ENCODE data around the gene SRA1. TPM values are rescaled to one million over a fixed set of nuclear protein-coding genes. Genes with fewer than 3 reads are reported as not detected.

SRA1 gene
- total RNA-seq, 4 donors from 2014 or later, result 22.7 to 43.7 (median 35.7) TPM

- H3K36me3 ChIP-seq, result peaks cover 24 to 29% of the 10 kb centered on the region in 2 donors
- intact Hi-C loops (cut with DNase I), result loop anchor here (5.0 kb wide), 1 partner anchor 163 kb away; the partner anchor contains the start of gene ANKHD1
These were observed 7.9 kb upstream of the SRA1 start for GRCh38 chr5:140565024-140565779.

GRCh38 chr5:140564196-140565023 lies 7.1 kb upstream of the SRA1 start, which contains the start of the genes APBB3 and SLC35A4:
APBB3 (minus strand) TSS chr5:140564598; CDS start chr5:140564245, 353 bp downstream.
SLC35A4 (plus strand) TSS chr5:140564828; CDS start chr5:140567170, 2,342 bp downstream.
- WGBS, 2 donors, result 0 to 1% methylated on average over 48 to 68 of the region's 74 CpGs
- peaks cover 25 to 37% of the 10 kb centered on the region in 2 donors for H3K4me1 ChIP-seq
- H3K36me3 ChIP-seq, result peaks cover 21 to 32% of the 10 kb centered on the region in 2 donors

More at GRCh38 chr5:140565024-140565779, 7.9 kb upstream of the SRA1 start:
- TF ChIP-seq CTCF (IDR thresholded peaks at IDR 0.05) (no peak), POLR2A (IDR thresholded peaks at IDR 0.05) (no peak)
- Histone ChIP-seq H3K27me3 (no peaks in the 10 kb centered on the region), H3K4me3 (replicated peaks in 1 of 3) (peak overlapping the region; percentile 47 to 89 (median 53)), H3K9me3 (no peaks in the 10 kb centered on the region), H3K4me1 (peaks cover 25 to 43% of the 10 kb centered on the region in 2 donors), H3K27ac (peak overlapping the region; percentile 93 to 97 (median 96))
- 3 to 6% methylated on average over 13 of the region's 13 CpGs for WGBS, 2 donors
- DNase-seq, result no peak

GRCh38 chr5:140563596-140563995 lies 6.3 kb upstream of the SRA1 start:
- H3K4me3 ChIP-seq (replicated peaks in 1 of 3), result peak overlapping the region in 1 of 3 donors; percentile 53
- peaks cover 21 to 32% of the 10 kb centered on the region in 2 donors for H3K36me3 ChIP-seq
- TF ChIP-seq CTCF (IDR thresholded peaks at IDR 0.05) (no peak), POLR2A (IDR thresholded peaks at IDR 0.05) (no peak)
- 69% methylated on average over 6 to 8 of the region's 8 CpGs for WGBS, 2 donors
- peaks cover 22 to 32% of the 10 kb centered on the region in 2 donors for H3K4me1 ChIP-seq
- intact Hi-C loops (cut with DNase I), result loop anchor here (5.0 kb wide), 1 partner anchor 74 kb away; the partner anchor contains the start of gene TMCO6
- no peaks in the 10 kb centered on the region for H3K9me3 ChIP-seq
- peak; percentile 21 to 35 for DNase-seq
- no peaks in the 10 kb centered on the region for H3K27me3 ChIP-seq
- peak overlapping the region; percentile 93 to 97 (median 96) for H3K27ac ChIP-seq

More at GRCh38 chr5:140564196-140565023, 7.1 kb upstream of the SRA1 start, which contains the start of the genes APBB3 and SLC35A4:
- intact Hi-C loops (cut with DNase I), result loop anchor here (5.0 kb wide), 2 partner anchors 73 to 162 kb away; partner anchors contain the start of genes ANKHD1 and TMCO6
- peak; percentile 97 to 98 for DNase-seq
- Histone ChIP-seq H3K4me3 (replicated peaks in 1 of 3) (peak within 1 kb of the TSS; percentile 53 to 89 (median 59)), H3K27me3 (no peaks in the 10 kb centered on the region), H3K27ac (peak within 1 kb of the TSS; percentile 93 to 97 (median 96)), H3K9me3 (no peaks in the 10 kb centered on the region)
- TF ChIP-seq CTCF (IDR thresholded peaks at IDR 0.05) (peak in 1 of 6 experiments; percentile 20), POLR2A (IDR thresholded peaks at IDR 0.05) (peak; percentile 41 to 87)

GRCh38 chr5:140561753-140562523 lies 4.7 kb upstream of the SRA1 start:
- Histone ChIP-seq H3K27me3 (no peaks in the 10 kb centered on the region), H3K4me3 (replicated peaks in 1 of 3) (no peak overlapping the region), H3K27ac (no peak overlapping the region), H3K36me3 (peaks cover 5 to 16% of the 10 kb centered on the region in 2 donors), H3K4me1 (peaks cover 22 to 34% of the 10 kb centered on the region in 2 donors), H3K9me3 (no peaks in the 10 kb centered on the region)
- TF ChIP-seq POLR2A (IDR thresholded peaks at IDR 0.05), result no peak
- TF ChIP-seq CTCF (IDR thresholded peaks at IDR 0.05), result no peak
- 88 to 95% methylated on average over 5 to 10 of the region's 10 CpGs for WGBS, 2 donors
- no peak for DNase-seq
- intact Hi-C loops (cut with DNase I), result loop anchor here (5.0 kb wide), 1 partner anchor 75 kb away; the partner anchor contains the start of gene TMCO6
